Brain microvascular endothelial cell (primary cell): Measurements from ENCODE around the gene MMP24.
A peak's percentile ranks its signal among the peaks of the same experiment; 100 is the strongest.

ENCODE experiments used
- DNase-seq: peaks from one replicate; pipeline ENCODE4 v3.0.0-alpha.2; 2020
- H3K27ac ChIP-seq: fragments of 250-450 bp; sonication (Bioruptor Pico); 2 replicates; pipeline ENCODE4 v1.5.1; 2020; ENCODE audit warnings: mild to moderate bottlenecking, moderate library complexity
- H3K27me3 ChIP-seq: fragments of 250-450 bp; sonication (Bioruptor Pico); replicated peaks from 2 replicates; pipeline ENCODE4 v1.5.1; 2020; ENCODE audit warnings: mild to moderate bottlenecking
- H3K36me3 ChIP-seq: fragments of 250-450 bp; sonication (Bioruptor Pico); replicated peaks from 2 replicates; pipeline ENCODE4 v1.5.1; 2020; ENCODE audit warnings: mild to moderate bottlenecking
- H3K4me3 ChIP-seq: 2 replicates; pipeline ENCODE4 v1.5.1; 2011; ENCODE audit warnings: low read depth, mild to moderate bottlenecking, control low read depth, low read length, moderate library complexity
- in situ Hi-C: cut with HindIII; loops from 2 replicates; pipeline ENCODE4 v1.10.0; 2017; ENCODE audit warnings: low sequenced_read_pairs, low pct_ligation_motif_present
- TF ChIP-seq, protein P1 (sequence below): IDR thresholded peaks from 2 replicates; pipeline ENCODE4 v1.5.1; 2011; ENCODE audit warnings: low read depth, mild to moderate bottlenecking, moderate library complexity, low read length, control low read depth, inconsistent platforms; ENCODE audit errors: missing control alignments

Gene MMP24

DNA sequence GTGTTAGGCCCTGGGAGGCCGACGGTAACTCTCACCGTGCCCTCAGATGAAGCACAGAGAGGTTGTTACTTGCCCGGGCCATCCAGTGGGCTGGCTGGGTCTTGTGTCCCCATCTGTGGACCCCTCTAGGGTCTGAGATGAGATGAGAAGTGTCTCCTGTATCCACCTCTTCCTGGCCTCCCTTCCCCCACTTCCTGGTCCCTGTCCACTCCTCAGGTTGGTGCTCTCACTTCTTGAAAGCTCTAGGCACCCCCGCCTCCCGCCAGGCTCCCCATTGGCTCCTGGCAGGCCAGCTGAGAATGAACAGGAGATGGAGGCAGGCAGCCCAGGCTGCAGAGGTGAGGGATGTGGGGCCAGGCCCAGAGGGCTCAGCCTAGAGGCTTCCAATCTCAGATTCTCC is 49.9 kb downstream of the MMP24 start:
- DNase-seq: no peak
- Histone ChIP-seq H3K36me3 (peaks cover 40% of the 10 kb centered on the region), H3K27me3 (no peaks in the 10 kb centered on the region), H3K4me3 (peak overlapping the region; percentile 3), H3K27ac (no peak overlapping the region)
- in situ Hi-C loops: no loop called here
- TF ChIP-seq, protein P1, sequence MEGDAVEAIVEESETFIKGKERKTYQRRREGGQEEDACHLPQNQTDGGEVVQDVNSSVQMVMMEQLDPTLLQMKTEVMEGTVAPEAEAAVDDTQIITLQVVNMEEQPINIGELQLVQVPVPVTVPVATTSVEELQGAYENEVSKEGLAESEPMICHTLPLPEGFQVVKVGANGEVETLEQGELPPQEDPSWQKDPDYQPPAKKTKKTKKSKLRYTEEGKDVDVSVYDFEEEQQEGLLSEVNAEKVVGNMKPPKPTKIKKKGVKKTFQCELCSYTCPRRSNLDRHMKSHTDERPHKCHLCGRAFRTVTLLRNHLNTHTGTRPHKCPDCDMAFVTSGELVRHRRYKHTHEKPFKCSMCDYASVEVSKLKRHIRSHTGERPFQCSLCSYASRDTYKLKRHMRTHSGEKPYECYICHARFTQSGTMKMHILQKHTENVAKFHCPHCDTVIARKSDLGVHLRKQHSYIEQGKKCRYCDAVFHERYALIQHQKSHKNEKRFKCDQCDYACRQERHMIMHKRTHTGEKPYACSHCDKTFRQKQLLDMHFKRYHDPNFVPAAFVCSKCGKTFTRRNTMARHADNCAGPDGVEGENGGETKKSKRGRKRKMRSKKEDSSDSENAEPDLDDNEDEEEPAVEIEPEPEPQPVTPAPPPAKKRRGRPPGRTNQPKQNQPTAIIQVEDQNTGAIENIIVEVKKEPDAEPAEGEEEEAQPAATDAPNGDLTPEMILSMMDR: no peak

DNA sequence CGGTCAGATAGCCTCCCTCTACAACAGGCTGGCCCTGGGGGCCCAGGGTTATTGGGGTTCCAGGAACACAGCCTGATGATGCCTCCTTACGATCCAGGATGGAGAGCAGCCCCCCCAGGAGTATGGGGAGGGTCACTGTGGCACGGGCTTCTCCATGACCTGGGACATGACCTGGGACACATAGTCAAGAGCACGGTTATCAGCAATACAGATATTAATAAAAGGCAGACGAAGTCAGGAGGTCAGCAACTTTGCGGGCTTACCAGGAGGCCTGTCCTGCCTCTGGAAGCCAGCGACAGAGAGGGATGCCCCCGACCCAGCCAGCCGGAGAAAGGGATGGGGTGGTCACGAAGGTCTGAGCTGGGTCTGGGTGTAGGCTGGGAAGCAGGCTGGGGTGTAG is 50.6 kb downstream of the MMP24 start:
- no peak for DNase-seq
- in situ Hi-C loops: no loop called here
- TF ChIP-seq, protein P1: no peak
- H3K36me3 ChIP-seq: peaks cover 41% of the 10 kb centered on the region
- peak overlapping the region; percentile 77 for H3K4me3 ChIP-seq
- H3K27ac ChIP-seq: peak overlapping the region; percentile 89
- no peaks in the 10 kb centered on the region for H3K27me3 ChIP-seq

DNA sequence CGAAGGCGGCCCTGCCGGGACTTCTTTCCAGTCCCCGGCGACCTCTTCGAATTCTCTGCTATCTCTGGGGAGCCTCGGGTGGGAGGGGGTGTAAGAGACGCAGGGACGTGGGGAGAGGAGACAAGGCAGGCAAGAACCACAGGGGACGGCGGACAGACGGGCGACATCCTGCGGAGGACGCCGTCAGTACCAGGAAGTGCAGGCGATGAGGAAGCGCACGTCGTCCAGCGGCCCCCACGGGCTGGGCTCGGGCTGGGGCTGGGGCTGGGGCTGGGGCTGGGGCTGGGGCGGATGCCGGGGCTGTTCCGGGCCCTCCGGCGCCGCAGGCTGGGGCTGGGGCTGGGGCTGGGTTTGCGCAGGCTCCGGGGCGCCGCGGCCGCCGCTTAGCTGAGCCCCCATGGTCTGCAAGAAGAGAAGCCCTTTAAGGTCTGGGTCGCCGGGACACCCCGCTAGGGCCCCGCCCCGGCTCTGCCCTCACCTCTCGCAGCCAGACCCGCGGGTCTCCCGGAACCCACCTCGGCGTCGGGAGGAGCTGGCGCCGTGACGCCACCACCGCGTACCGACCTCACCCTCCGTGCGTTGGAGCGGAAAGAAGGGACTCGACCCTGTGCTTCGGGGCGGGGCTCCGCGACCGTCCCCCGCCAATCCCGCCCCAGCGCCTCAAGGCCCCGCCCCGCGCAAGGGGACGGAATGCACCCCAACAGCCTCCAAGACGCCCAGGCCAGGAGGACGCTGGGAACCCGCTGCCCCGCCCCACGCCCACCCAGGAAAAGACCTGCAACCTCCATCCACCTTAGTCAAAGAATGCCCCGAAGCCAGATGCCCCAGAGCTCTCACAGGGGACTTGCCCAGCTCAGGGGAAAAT is 51.3 kb downstream of the MMP24 start, which contains the start of gene MMP24OS:
TSS of gene MMP24OS (minus strand) at position 592 of the 865 bp plus-strand sequence. CDS start at position 399, 193 bp downstream.
- TF ChIP-seq, protein P1: peak; percentile 41
- in situ Hi-C loops: no loop called here
- H3K36me3 ChIP-seq: peaks cover 44% of the 10 kb centered on the region
- peak; percentile 75 for DNase-seq
- H3K27ac ChIP-seq: peak within 1 kb of the TSS; percentile 89
- H3K4me3 ChIP-seq: peak within 1 kb of the TSS; percentile 77
- no peaks in the 10 kb centered on the region for H3K27me3 ChIP-seq

DNA sequence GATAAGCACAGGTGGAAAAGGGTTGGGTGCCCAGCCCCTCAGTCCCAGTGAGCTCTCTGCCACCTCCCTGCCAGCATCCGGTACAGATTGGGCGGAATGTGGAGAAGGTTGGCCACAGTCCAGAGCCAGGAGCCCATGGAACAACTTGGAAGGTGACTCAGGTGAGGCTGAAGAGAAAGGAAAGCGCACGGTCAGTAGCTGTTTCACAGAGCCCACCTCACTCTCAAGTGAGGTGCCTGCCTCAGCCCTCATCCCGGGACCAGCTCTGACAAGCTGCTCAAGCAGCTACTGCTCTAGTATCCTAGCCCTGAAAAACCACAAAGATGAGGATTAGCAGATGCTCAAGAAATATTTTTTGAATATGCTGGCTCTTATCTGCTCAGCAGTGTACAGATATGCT is 52.5 kb downstream of the MMP24 start:
- Histone ChIP-seq H3K36me3 (peaks cover 46% of the 10 kb centered on the region), H3K4me3 (no peak overlapping the region), H3K27me3 (no peaks in the 10 kb centered on the region), H3K27ac (no peak overlapping the region)
- TF ChIP-seq, protein P1: no peak
- in situ Hi-C loops: no loop called here
- no peak for DNase-seq

DNA sequence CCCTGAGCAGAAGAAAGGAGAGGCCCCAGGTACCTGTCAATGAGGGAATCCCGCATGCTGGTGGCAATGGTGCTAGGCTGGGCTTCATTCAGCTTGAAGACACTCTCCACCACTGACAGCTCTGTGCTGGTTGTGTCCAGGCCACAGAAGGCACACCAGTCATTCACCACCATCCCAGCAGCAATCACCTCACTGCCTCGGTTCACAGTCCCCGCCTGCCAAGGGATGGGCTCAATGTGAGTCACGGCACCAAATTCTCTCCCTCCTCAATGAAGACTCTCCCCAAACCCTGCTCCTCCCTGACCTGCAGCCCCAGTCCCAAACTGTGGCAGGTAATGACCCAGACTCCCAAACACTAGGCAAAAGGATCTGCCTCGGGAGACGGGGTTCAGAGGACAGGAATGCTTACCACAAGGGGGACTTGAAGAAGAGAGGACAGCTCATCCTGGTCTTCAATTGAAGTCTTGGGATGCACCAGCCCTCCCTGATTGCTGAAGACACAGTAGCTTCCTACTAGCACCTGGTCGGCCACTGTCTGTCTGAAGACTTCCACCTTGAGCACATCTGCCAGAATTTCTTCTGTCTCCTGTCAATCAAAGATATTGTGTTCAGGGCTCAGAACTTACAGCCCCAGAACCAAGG is 53.2 kb downstream of the MMP24 start:
- in situ Hi-C loops: no loop called here
- TF ChIP-seq, protein P1: no peak
- DNase-seq: no peak
- Histone ChIP-seq H3K27ac (no peak overlapping the region), H3K36me3 (peaks cover 46% of the 10 kb centered on the region), H3K4me3 (no peak overlapping the region), H3K27me3 (no peaks in the 10 kb centered on the region)
